GM18907 (cell line): ENCODE measurements around the gene SFTPA2.
"Not testable (repeated sequence)": the region's sequence is repeated elsewhere in the genome, so short reads cannot be mapped to it uniquely, and the experiment has no call there.

Source experiments
- ATAC-seq: cut with Tn5 transposase; IDR thresholded peaks from one replicate; pipeline ENCODE4 v1.9.1; 2021; ENCODE audit warnings: mild to moderate bottlenecking, moderate library complexity; ENCODE audit not compliant: unreplicated experiment

Gene SFTPA2

DNA sequence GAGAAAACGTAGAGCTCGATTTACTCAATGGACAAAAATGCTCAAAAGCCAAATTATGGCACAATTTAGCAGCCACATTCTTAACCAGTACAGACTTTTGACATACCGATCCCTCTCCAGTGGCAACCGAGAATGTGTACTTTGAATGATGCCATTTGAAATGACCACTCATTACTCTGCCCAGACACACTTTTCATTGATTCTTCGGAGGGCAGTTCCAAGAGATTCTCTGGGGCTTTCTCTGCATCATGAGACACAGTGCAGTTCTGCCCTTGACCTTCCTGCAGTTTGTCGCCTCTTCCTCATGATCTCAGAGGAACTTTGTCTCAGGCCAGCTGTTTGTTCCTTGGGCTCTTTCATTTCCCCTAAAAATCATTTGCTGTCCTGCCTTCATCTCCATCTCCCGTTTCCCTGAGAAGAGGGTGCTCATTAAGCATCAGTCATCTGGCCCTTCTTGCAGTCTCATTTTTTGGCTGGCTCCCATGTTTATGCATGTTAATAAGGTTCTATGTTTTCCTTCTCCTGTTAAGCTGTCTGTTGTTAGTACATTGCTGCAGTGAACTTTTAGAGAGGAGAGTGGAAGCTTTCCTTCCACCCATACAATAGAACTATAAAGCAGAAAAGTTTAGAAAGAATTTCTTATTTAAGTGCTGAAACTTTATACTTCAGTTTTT lies 43.5 kb downstream of the SFTPA2 start:
- not testable (repeated sequence) for ATAC-seq

DNA sequence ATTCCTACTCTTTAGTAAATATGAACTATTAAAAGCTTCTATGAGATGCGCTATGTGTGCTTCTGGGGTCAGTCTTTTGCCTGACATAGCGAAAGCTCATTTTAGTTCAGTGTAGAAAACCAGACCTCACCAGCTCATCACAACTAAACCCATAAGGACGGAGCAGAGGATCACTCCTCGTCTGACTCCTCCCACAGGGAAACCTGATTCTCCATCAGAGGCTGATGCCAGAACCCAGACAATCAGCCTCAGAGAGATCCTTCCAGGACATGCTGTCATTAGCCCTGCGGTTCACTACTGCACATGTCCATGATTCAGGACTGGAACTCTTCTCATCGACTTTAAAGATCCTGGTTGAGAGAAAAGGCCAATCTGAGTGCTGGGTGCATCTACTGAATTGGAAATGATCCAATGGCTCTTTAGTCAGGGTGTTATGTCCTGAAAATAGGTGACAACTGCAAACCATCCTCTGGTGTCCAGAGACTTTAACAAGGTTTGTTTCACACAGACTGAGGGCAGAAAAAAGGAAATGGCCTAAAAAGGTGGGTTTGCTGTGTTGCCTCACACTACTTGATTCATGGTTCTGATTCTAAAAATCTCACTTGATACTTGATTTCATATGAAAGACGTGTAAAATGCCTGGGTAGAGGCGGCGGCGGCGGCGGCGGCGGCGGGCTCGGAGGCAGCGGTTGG lies 48.2 kb downstream of the SFTPA2 start, which contains the start of gene EIF5AL1:
Gene EIF5AL1, plus strand, starts transcription at position 643 of the 693 bp plus-strand sequence. CDS start 117 bp downstream, outside the sequence.
- ATAC-seq = not testable (repeated sequence)

DNA sequence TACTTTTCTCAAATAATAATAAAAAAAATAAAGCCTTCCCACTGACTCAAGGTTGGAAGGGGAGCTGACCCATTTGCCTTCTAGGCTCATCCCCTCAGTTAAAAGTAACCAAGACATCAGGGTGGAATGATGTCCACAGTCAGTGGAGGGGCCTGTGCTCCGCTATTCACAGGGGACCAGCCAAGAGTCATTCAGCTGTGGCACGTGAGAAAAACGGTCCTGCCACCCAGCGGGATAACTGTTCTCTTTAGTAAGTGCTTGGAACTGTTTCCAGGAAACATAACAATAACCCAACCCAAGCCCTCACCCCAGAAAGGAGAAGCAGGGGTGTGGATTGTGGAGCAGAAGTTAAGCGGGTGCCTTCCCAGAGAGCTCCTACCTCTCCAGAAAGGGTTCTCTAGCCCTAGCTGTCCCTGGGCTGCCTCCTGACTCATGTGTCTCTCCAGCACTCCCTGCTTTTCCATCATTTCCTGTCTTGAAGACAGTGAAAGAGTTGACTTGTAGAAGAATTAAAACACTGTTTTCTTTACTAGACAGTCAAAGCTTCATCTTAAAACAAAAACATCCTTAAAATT lies 50.2 kb downstream of the SFTPA2 start:
- ATAC-seq = not testable (repeated sequence)

DNA sequence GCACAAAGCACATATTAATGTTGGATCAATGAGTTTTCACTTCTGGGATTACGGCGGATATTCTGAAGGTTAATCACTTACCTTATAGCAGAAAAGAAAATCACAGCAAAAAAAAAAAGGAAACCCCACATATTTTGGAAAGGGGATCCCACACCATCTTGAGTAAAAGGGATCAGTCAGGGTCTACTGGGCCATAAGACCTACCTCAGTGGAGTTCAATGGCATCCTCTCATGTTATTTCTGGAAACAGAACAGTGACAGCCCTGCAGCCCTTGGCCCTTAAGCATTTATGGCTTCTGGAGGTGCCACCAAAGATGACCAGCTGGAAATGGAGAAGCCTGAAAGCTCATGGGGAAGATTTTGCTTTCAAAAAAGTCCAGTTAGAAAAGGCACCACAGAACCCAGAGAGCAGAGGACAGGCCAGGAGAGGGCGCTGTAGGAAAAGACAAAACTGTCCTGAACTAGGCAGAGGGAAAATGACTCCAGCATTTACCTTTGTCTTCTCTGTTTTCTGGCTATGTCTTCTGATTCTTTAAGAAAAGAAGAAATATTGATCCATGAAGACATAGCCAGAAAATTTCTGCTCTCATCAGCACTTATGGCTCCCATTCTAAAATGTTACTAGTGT lies 50.8 kb downstream of the SFTPA2 start:
- not testable (repeated sequence) for ATAC-seq

DNA sequence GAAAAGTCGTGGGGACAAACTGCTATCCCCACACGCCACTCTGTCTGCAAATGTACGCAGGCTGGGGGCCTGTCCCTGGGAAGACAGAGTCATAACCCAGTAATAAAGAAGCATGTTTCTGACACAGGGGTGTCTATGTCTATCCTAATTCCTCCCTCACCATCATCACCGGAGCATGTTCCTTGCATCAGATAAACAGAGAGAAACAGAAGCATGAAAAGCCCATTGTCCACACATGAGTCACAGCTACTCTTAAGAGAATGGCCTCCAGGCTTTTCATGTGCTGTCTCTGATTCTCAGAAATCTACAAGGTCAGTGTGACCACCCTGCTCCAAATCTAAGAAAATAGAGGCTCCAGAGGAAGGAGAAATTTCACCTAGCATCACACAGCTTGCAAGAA lies 52.0 kb downstream of the SFTPA2 start:
- not testable (repeated sequence) for ATAC-seq

DNA sequence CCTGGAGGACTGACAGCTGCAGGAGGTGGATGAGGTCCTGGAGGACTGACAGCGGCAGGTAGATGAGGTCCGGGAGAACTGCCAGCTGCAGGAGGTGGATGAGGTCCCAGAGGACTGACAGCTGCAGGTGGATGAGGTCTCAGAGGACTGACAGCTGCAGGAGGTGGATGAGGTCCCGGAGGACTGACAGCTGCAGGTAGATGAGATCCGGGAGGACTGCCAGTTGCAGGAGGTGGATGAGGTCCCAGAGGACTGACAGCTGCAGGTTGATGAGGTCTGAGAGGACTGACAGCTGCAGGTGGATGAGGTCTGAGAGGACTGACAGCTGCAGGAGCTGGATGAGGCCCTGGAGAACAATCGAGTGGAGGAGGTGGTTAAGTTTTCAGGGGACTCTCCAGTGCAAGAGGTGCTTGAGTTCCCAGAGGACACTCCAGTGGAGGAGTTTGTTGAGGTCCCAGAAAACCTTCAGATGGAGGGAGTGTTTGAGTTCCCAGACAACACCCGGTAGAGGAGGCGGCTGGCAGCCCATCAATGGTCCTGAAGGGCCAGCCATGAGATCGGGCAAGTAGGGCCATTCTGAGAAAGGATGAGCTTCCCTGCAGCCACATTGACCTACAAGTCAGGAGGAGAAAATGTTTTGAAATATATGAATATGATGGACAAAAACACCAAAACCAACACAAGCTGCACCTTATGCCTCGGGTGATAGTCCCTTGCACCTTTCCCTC lies 52.6 kb downstream of the SFTPA2 start:
- no peak for ATAC-seq
